Uterus (tissue), 2 donors: ENCODE results near the gene FLRT1.

Experiments used
- POLR2A ChIP-seq, 2 donors: fragments of 450-650 bp; IDR thresholded peaks; one replicate each; pipeline ENCODE4 v1.6.1; 2016; ENCODE audit warnings: antibody characterized with exemption in 2 of 2, mild to moderate bottlenecking in 1 of 2, moderate library complexity in 1 of 2
- TF ChIP-seq, protein P1 (sequence below), 4 experiments: fragments of 200-600 bp in 2 of 4; fragments of 450-650 bp in 2 of 4; sonication (generic) in 2 of 4; IDR thresholded peaks; one replicate each; pipeline ENCODE4 v1.5.1; 2016 to 2019; ENCODE audit warnings: antibody characterized with exemption in 4 of 4, mild to moderate bottlenecking in 2 of 4, moderate library complexity in 1 of 4

DNA sequence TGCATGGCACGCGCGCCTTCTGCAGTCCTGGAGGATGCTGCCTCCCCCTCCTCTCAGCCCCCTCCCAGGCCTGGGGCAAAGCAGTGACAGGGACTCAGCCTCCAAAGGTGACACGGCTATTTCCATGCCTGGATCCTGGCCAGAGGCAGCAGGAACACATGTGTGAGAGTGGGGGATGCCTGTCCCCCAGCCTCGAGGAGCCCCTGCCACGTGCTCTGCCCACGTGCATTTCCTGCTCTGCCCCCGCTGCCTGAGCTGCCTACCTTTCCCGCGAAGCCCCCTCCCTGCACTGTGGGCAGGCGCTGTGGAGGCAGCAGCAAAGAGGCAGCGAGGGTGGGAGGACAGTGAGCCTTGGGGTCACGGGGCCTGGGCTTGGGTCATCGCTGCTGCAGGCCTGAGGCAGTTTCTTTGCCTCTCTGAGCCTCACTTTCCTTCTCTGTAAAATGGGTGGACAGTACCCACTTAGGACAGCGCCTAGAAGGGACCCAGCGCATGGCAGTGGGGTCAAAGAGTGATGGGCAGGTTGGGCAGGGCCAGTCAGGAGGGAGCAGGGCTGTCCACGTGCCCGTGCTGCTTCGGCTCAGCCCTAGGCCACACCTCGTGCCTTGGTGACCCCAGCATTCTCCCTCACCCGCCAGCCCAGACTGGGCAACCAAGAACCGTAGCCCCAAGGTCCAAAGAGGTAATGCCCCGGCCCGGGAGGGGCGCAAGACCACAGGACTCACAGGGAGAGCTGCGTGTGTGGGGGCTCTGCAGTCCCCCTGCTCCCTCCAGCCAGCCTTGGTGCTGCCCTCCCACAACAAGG is 48.6 kb downstream of the FLRT1 start:
- TF ChIP-seq POLR2A (IDR thresholded peaks at IDR 0.05) = no peak
- TF ChIP-seq, protein P1, sequence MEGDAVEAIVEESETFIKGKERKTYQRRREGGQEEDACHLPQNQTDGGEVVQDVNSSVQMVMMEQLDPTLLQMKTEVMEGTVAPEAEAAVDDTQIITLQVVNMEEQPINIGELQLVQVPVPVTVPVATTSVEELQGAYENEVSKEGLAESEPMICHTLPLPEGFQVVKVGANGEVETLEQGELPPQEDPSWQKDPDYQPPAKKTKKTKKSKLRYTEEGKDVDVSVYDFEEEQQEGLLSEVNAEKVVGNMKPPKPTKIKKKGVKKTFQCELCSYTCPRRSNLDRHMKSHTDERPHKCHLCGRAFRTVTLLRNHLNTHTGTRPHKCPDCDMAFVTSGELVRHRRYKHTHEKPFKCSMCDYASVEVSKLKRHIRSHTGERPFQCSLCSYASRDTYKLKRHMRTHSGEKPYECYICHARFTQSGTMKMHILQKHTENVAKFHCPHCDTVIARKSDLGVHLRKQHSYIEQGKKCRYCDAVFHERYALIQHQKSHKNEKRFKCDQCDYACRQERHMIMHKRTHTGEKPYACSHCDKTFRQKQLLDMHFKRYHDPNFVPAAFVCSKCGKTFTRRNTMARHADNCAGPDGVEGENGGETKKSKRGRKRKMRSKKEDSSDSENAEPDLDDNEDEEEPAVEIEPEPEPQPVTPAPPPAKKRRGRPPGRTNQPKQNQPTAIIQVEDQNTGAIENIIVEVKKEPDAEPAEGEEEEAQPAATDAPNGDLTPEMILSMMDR (IDR thresholded peaks at IDR 0.05) = no peak
